ENCODE results near the gene POMGNT1.

POMGNT1 gene

GRCh38 chr1:46176211-46176865 lies 21.9 kb downstream of the POMGNT1 start, which contains the start of gene P3R3URF:
Gene P3R3URF, minus strand, starts transcription at chr1:46176488. Its CDS starts 17 bp downstream, at chr1:46176471.
- TF ChIP-seq GATA3 (IDR thresholded peaks at IDR 0.05; ENCODE audit: low read depth, low read length) (no peak), GATA2 (IDR thresholded peaks at IDR 0.05; ENCODE audit: low read depth, low read length) (no peak)

DNA sequence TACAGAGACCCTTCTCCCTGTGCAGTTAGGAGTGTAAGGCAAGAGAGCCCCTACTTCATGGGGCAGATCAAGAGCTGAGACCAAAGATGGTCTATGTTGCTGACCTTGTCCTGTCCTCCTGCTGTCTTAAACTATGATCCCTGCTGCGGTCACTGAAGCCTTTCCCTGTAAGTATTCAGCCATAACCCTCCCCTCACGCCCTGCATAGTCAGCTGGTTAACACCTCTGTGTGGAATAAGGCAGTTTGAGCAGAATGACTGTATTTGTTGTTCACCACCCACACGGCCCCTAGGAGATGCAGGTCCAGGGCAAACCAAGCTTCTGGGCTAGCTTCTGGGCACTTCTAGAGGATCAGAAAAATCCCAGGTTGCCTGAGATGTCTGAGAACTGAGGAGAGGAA lies 23.0 kb downstream of the POMGNT1 start:
- no peak for TF ChIP-seq GATA2 (IDR thresholded peaks at IDR 0.05; ENCODE audit: low read depth, low read length)
- no peak for TF ChIP-seq GATA3 (IDR thresholded peaks at IDR 0.05; ENCODE audit: low read depth, low read length)

GRCh38 chr1:46174448-46175231 lies 23.6 kb downstream of the POMGNT1 start, which contains the start of gene TSPAN1:
Gene TSPAN1, plus strand, starts transcription at chr1:46175087. Its CDS starts 6,021 bp downstream, at chr1:46181108.
- no peak for TF ChIP-seq GATA3 (IDR thresholded peaks at IDR 0.05; ENCODE audit: low read depth, low read length)
- TF ChIP-seq GATA2 (IDR thresholded peaks at IDR 0.05; ENCODE audit: low read depth, low read length), result no peak

- TF ChIP-seq GATA3 (IDR thresholded peaks at IDR 0.05; ENCODE audit: low read depth, low read length) (no peak), GATA2 (IDR thresholded peaks at IDR 0.05; ENCODE audit: low read depth, low read length) (no peak)
These were observed 24.8 kb downstream of the POMGNT1 start for GRCh38 chr1:46173361-46173856.

GRCh38 chr1:46172321-46172720 lies 25.9 kb downstream of the POMGNT1 start:
- TF ChIP-seq GATA3 (IDR thresholded peaks at IDR 0.05; ENCODE audit: low read depth, low read length) (no peak), GATA2 (IDR thresholded peaks at IDR 0.05; ENCODE audit: low read depth, low read length) (no peak)

GRCh38 chr1:46171871-46172270 lies 26.4 kb downstream of the POMGNT1 start:
- TF ChIP-seq GATA3 (IDR thresholded peaks at IDR 0.05; ENCODE audit: low read depth, low read length) (no peak), GATA2 (IDR thresholded peaks at IDR 0.05; ENCODE audit: low read depth, low read length) (no peak)

- TF ChIP-seq GATA2 (IDR thresholded peaks at IDR 0.05; ENCODE audit: low read depth, low read length) (no peak), GATA3 (IDR thresholded peaks at IDR 0.05; ENCODE audit: low read depth, low read length) (no peak)
These were observed 26.9 kb downstream of the POMGNT1 start for GRCh38 chr1:46171351-46171750.

GRCh38 chr1:46169811-46170454 lies 28.3 kb downstream of the POMGNT1 start:
- no peak for TF ChIP-seq GATA2 (IDR thresholded peaks at IDR 0.05; ENCODE audit: low read depth, low read length)
- no peak for TF ChIP-seq GATA3 (IDR thresholded peaks at IDR 0.05; ENCODE audit: low read depth, low read length)

- TF ChIP-seq GATA2 (IDR thresholded peaks at IDR 0.05; ENCODE audit: low read depth, low read length), result no peak
- TF ChIP-seq GATA3 (IDR thresholded peaks at IDR 0.05; ENCODE audit: low read depth, low read length), result no peak
These were observed 29.8 kb downstream of the POMGNT1 start for GRCh38 chr1:46168477-46168876.

DNA sequence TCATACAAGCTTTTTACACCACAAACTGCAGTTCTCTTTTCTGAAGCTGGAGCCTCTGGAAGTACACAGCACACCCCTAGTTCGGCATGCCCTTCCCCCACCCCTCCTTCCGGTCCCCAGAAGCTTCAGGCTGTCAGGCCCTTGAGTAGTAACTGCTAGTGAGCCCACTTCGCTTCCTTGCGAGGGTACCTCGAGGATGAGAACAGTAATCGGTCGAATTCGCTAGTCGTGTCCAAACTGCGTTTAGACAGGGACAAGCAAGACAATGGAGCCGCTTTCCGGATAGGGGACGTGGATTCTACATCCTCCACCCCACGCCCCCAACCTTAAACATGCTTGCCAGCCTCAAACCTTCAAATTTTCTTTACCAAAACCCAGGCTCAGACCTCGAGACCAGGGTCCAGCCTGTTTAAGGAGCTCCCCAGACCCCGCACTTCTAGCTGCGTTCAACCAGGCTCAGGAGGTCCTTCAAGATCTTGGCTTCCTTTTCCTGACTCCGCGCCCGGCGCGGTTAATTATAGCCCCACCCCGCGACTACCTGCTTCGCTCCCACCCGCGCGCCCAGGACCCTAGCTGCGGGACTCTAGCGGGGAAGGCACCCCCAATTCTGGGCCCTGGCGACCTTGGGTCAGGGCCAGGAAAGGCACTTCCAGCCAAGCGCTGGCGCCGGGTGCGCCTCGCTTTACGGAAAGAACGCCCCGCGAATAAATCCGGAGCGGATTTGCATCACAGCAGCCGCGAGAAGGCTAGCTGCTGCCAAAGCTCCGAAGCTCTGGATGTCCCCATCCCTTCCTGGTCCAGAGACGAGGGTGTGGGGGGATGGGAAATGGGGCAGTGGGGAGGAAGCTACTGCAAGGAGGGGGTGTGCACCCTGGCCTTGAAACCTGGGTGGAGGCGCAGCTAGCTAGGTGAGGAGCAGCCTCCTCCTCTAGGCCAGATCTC lies 31.4 kb downstream of the POMGNT1 start:
- no peak for TF ChIP-seq GATA2 (IDR thresholded peaks at IDR 0.05; ENCODE audit: low read depth, low read length)
- TF ChIP-seq GATA3 (IDR thresholded peaks at IDR 0.05; ENCODE audit: low read depth, low read length), result no peak

DNA sequence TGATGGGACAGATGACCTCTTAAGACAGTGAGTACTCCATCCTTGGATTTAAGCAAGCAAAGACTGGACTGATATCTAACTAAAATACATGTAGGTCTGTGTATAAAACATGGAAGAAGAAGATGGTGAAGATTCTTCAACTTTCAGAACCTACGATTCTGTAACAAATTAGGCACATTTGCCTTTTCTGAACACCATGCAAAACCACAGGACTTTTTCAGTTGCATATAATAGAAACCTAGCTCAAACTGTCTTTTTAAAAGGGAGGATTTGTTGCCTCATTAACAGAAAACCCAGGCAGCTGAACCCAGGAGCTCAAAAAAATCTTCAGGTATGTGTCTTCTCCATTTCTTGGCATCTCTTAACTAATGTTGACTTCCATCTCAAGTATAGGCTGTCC lies 38.0 kb downstream of the POMGNT1 start:
- TF ChIP-seq GATA2 (IDR thresholded peaks at IDR 0.05; ENCODE audit: low read depth, low read length) (no peak), GATA3 (IDR thresholded peaks at IDR 0.05; ENCODE audit: low read depth, low read length) (no peak)

DNA sequence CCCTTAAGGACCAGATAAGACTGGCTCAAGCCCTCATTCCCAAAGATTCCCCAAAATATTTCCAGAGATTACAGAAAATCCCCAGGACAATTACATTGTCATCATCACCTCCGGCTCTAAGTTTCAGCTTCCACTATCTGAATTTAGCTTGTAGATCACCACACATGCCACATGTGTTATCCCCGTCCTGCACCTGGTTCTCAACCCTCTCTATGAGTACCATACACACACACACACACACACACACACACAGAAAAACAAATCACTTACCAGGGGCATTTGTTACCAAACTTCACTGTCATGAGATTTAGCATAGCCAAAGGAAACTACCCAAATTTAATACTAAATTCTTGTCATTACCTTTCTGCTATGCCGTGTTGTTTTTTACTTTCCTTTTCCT lies 38.7 kb downstream of the POMGNT1 start:
- TF ChIP-seq GATA2 (IDR thresholded peaks at IDR 0.05; ENCODE audit: low read depth, low read length) (no peak), GATA3 (IDR thresholded peaks at IDR 0.05; ENCODE audit: low read depth, low read length) (no peak)
